Measurements from ENCODE around the gene IGF1.

The IGF1 gene

GRCh38 chr12:102351322-102351721, 129.0 kb downstream of the IGF1 start:
- TF ChIP-seq CTCF (IDR thresholded peaks at IDR 0.05; ENCODE audit: low read depth, low read length) = no peak
- DNase-seq (ENCODE audit: extremely low read depth, low read depth) = no peak

- no peak for DNase-seq (ENCODE audit: extremely low read depth, low read depth)
- TF ChIP-seq CTCF (IDR thresholded peaks at IDR 0.05; ENCODE audit: low read depth, low read length) = no peak
Measured at GRCh38 chr12:102350070-102350469, 130.3 kb downstream of the IGF1 start.

GRCh38 chr12:102349079-102349478, 131.3 kb downstream of the IGF1 start:
- no peak for TF ChIP-seq CTCF (IDR thresholded peaks at IDR 0.05; ENCODE audit: low read depth, low read length)
- no peak for DNase-seq (ENCODE audit: extremely low read depth, low read depth)

GRCh38 chr12:102347811-102348210, 132.6 kb downstream of the IGF1 start:
- no peak for TF ChIP-seq CTCF (IDR thresholded peaks at IDR 0.05; ENCODE audit: low read depth, low read length)
- no peak for DNase-seq (ENCODE audit: extremely low read depth, low read depth)

All from AG09319 (cell line).